Activated B cell treated with CpG ODN at 0.5 μM for 24 hours (primary cell): ENCODE measurements around the gene SLX9. TPM values are rescaled to one million over a fixed set of nuclear protein-coding genes. Genes with fewer than 3 reads are reported as not detected.

Experiments used
- ATAC-seq: fragments of 200-7000 bp; cut with Tn5 transposase; one replicate; pipeline ENCODE4 v1.10.0; 2021; ENCODE audit warnings: low read depth, mild to moderate bottlenecking, moderate library complexity
- CTCF ChIA-PET: fragments of 350-600 bp; sonication (Branson Sonifier 250); formaldehyde crosslinking; loops from one replicate; lab custom pipeline; 2021; ENCODE audit warnings: antibody characterized with exemption; lab: Charles Lee
- POLR2A ChIA-PET: fragments of 350-600 bp; sonication (Branson Sonifier 250); formaldehyde crosslinking; loops from one replicate; lab custom pipeline; 2021; ENCODE audit warnings: antibody characterized with exemption; lab: Charles Lee
- DNase-seq: peaks from one replicate; pipeline ENCODE4 v3.0.0; 2022
- H3K27ac Mint-ChIP-seq: one replicate; pipeline ENCODE4 v1.8.0; 2020; ENCODE audit warnings: mixed read lengths
- H3K27me3 Mint-ChIP-seq: one replicate; pipeline ENCODE4 v1.8.0; 2021; ENCODE audit warnings: mixed read lengths
- H3K36me3 Mint-ChIP-seq: one replicate; pipeline ENCODE4 v1.8.0; 2021; ENCODE audit warnings: low read depth, mixed read lengths
- H3K4me1 Mint-ChIP-seq: one replicate; pipeline ENCODE4 v1.8.0; 2021; ENCODE audit warnings: mixed read lengths
- H3K4me3 Mint-ChIP-seq: one replicate; pipeline ENCODE4 v1.8.0; 2020; ENCODE audit warnings: mild to moderate bottlenecking, mixed read lengths
- H3K9me3 Mint-ChIP-seq: one replicate; pipeline ENCODE4 v1.8.0; 2020; ENCODE audit warnings: mixed read lengths
- CTCF ChIP-seq: fragments of 200-600 bp; IDR thresholded peaks from one replicate; pipeline ENCODE4 v1.8.0; 2022; ENCODE audit warnings: antibody characterized with exemption, mild to moderate bottlenecking
- intact Hi-C: fragments of 100-400 bp; cut with micrococcal nuclease; formaldehyde crosslinking; loops from one replicate; pipeline ENCODE4 v1.15.1; 2024
- total RNA-seq: library from RNA; stranded (reverse); gene quantifications from 2 replicates; pipeline ENCODE4 v1.2.3, GENCODE V29; 2022

The SLX9 gene
- total RNA-seq, 1 donor from 2014 or later = 26.0 TPM

DNA sequence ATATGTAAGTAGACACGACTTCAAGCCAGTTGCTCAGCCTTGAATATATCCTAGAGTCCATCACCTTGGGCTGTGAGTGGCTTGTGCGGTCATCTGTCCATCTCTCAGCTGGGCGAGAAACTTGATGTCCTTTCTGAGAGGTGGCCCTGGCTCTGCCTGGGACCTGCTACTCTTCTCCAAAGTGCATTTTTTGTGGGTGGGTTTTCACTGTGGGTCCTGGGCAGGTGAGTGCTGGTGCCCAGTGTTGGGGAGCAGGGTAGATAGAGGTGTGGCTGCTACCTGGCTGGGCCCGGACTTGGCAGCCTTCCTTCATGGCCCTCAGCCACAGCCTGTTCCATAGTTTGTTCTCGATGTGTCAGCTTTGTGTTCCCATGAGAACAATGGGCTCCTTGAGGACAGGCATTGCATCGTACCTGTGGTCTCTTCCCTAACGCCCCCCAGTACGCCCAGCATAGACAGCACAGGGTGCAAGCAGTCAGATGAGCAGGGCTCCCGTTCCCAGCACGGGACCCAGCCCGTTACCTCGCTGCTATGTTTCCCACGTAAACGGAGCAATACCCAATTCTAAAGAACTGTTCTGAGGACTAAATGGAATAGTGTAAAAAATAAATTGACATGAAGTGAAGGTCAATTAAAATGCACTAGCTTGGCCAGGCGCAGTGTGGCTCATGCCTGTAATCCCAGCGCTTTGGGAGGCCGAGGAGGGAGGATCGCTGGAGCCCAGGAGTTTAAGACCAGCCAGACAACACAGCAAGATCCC is 877 bp upstream of the SLX9 start:
- H3K27ac Mint-ChIP-seq = no peak overlapping the region
- peaks cover 42% of the 10 kb centered on the region for H3K4me1 Mint-ChIP-seq
- CTCF ChIA-PET = interaction anchor here (1.2 to 3.2 kb wide), 2 partner anchors 138 to 190 kb away, joined by 4 to 11 read pairs; no protein-coding TSS in a partner anchor
- H3K27me3 Mint-ChIP-seq = no peaks in the 10 kb centered on the region
- H3K9me3 Mint-ChIP-seq = no peaks in the 10 kb centered on the region
- POLR2A ChIA-PET = interaction anchor here (0.6 to 2.1 kb wide), 7 partner anchors 8 to 171 kb away, joined by 3 to 11 read pairs (median 5); partner anchors contain the start of gene PTTG1IP
- DNase-seq = no peak
- no peak for TF ChIP-seq CTCF
- ATAC-seq = no peak
- peaks cover 13% of the 10 kb centered on the region for H3K36me3 Mint-ChIP-seq
- peak overlapping the region; percentile 88 for H3K4me3 Mint-ChIP-seq
- intact Hi-C loops = loop anchor here (2.0 to 10.0 kb wide), 2 partner anchors 18 to 1224 kb away; partner anchors contain the start of genes ITGB2 and PDXK

DNA sequence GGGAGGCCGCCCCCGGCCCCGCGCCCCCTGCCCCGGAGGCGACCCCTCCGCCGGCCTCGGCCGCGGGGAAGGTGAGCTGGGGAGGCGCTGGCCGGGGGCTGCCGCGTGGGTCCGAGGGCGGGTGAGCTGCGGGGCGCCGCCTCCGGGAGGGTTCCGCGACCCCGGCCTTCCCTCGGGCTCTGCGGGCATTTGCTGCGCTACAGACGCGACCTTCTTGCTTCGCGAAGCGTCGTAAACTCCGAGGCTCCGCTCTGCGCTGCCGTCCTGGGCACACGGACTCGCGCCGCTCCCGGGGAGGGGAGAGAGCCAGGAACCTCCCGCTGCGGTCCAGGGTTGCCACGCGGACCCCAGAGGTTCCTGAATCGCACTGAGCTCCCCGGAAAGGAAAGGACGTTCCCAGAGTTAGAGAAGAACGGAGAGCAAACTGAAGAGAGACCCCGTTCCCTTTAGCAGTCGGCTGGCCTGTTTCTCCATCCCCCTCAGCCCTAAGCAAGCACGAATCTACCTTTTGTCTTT is 345 bp downstream of the SLX9 start:
- ChIA-PET CTCF (interaction anchor here (1.2 to 3.2 kb wide), 2 partner anchors 139 to 188 kb away, joined by 4 to 11 read pairs; no protein-coding TSS in a partner anchor), POLR2A (interaction anchor here (0.6 to 2.1 kb wide), 15 partner anchors 9 to 170 kb away, joined by 3 to 11 read pairs (median 5); partner anchors contain the start of gene PTTG1IP)
- TF ChIP-seq CTCF = no peak
- intact Hi-C loops = loop anchor here (2.0 to 10.0 kb wide), 3 partner anchors 355 to 1382 kb away; partner anchors contain the start of genes C21orf58 and PCNT
- DNase-seq (no peak), ATAC-seq (peak; percentile 54)
- peaks cover 25% of the 10 kb centered on the region for H3K36me3 Mint-ChIP-seq
- H3K9me3 Mint-ChIP-seq = no peaks in the 10 kb centered on the region
- peak overlapping the region; percentile 59 for H3K27ac Mint-ChIP-seq
- H3K27me3 Mint-ChIP-seq = no peaks in the 10 kb centered on the region
- peaks cover 44% of the 10 kb centered on the region for H3K4me1 Mint-ChIP-seq
- H3K4me3 Mint-ChIP-seq = peak overlapping the region; percentile 88

- POLR2A ChIA-PET = interaction anchor here (0.8 to 1.2 kb wide), 2 partner anchors 10 to 17 kb away, joined by 3 read pairs; no protein-coding TSS in a partner anchor
- Mint-ChIP-seq H3K4me3 (peak overlapping the region; percentile 88), H3K27me3 (no peaks in the 10 kb centered on the region), H3K9me3 (no peaks in the 10 kb centered on the region), H3K27ac (no peak overlapping the region), H3K36me3 (peaks cover 35% of the 10 kb centered on the region), H3K4me1 (peaks cover 51% of the 10 kb centered on the region)
- ATAC-seq = no peak
- CTCF ChIA-PET = interaction anchor here (0.9 to 3.2 kb wide), 5 partner anchors 8 to 196 kb away, joined by 3 to 11 read pairs (median 4); no protein-coding TSS in a partner anchor
- DNase-seq = no peak
- intact Hi-C loops = loop anchor here (2.0 to 10.0 kb wide), 3 partner anchors 353 to 1381 kb away; partner anchors contain the start of genes C21orf58 and PCNT
- TF ChIP-seq CTCF = no peak
Measured at GRCh38 chr21:44941567-44941966, 1.7 kb downstream of the SLX9 start.

GRCh38 chr21:44942566-44942965 is 2.7 kb downstream of the SLX9 start:
- ATAC-seq (no peak), DNase-seq (no peak)
- Mint-ChIP-seq H3K9me3 (no peaks in the 10 kb centered on the region), H3K36me3 (peaks cover 41% of the 10 kb centered on the region), H3K27ac (no peak overlapping the region), H3K4me1 (peaks cover 51% of the 10 kb centered on the region), H3K27me3 (no peaks in the 10 kb centered on the region), H3K4me3 (peak overlapping the region; percentile 57)
- ChIA-PET CTCF (interaction anchor here (1.0 to 12.2 kb wide), 4 partner anchors 7 to 196 kb away, joined by 3 to 224 read pairs (median 110); no protein-coding TSS in a partner anchor), POLR2A (interaction anchor here (0.6 to 1.2 kb wide), 2 partner anchors 11 to 196 kb away, joined by 3 to 5 read pairs; no protein-coding TSS in a partner anchor)
- intact Hi-C loops = loop anchor here (5.0 to 10.0 kb wide), 2 partner anchors 352 to 1380 kb away; partner anchors contain the start of genes C21orf58 and PCNT
- TF ChIP-seq CTCF = no peak
